K562 (cell line): ENCODE data around the gene ARHGEF40. TPM values are rescaled to one million over a fixed set of nuclear protein-coding genes. Genes with fewer than 3 reads are reported as not detected.

Experiments
- ZNF324 ChIP-seq: fragments of 250-450 bp; sonication (Bioruptor Pico); IDR thresholded peaks from 2 replicates; pipeline ENCODE4 v1.4.0; 2020; ENCODE audit warnings: mild to moderate bottlenecking
- polyA plus RNA-seq, 8 experiments: library from polyadenylated mRNA; depleted of rRNA in 4 of 8; stranded (reverse) in 5 of 8; unstranded in 3 of 8; fragments of >200 nt; fragmentation: Nextera tagmentation in 2 of 8; fragmentation: Illumina TruSeq in 1 of 8; extraction: Ambion mirVana in 2 of 8; extraction: Trizol in 1 of 8; gene quantifications; 2 replicates each; pipeline versions ENCODE4 v1.2.1 to v1.2.3, GENCODE V29; 2011 to 2014; ENCODE audit warnings: inconsistent platforms in 1 of 8, missing spikeins in 1 of 8
- total RNA-seq, 7 experiments: library from RNA; depleted of rRNA in 6 of 7; stranded (reverse); fragments of >200 nt in 6 of 7; fragmentation: Illumina TruSeq in 2 of 7; extraction: Trizol in 2 of 7; gene quantifications; 2 replicates each; pipeline versions ENCODE4 v1.2.1 to v1.2.3, GENCODE V29; 2011 to 2021; ENCODE audit warnings: low replicate concordance in 1 of 7
- TF ChIP-seq, protein P1 (sequence below), 2 experiments: fragments of 450-650 bp; formaldehyde crosslinking in 1 of 2; IDR thresholded peaks; 2 replicates each; pipeline versions ENCODE4 v1.4.0 to v1.6.1; 2014 to 2020; ENCODE audit warnings: mild to moderate bottlenecking in 2 of 2, borderline replicate concordance in 1 of 2, low read depth in 1 of 2

ARHGEF40 gene
- total and polyA plus RNA-seq, 9 of the 15 experiments (the other 6 are each of a cell fraction or from before 2014, with no cell fraction given): 0.42 to 6.3 (median 3.8) TPM

GRCh38 chr14:21106498-21107282 is 36.6 kb downstream of the ARHGEF40 start (continued):
- TF ChIP-seq, protein P1, sequence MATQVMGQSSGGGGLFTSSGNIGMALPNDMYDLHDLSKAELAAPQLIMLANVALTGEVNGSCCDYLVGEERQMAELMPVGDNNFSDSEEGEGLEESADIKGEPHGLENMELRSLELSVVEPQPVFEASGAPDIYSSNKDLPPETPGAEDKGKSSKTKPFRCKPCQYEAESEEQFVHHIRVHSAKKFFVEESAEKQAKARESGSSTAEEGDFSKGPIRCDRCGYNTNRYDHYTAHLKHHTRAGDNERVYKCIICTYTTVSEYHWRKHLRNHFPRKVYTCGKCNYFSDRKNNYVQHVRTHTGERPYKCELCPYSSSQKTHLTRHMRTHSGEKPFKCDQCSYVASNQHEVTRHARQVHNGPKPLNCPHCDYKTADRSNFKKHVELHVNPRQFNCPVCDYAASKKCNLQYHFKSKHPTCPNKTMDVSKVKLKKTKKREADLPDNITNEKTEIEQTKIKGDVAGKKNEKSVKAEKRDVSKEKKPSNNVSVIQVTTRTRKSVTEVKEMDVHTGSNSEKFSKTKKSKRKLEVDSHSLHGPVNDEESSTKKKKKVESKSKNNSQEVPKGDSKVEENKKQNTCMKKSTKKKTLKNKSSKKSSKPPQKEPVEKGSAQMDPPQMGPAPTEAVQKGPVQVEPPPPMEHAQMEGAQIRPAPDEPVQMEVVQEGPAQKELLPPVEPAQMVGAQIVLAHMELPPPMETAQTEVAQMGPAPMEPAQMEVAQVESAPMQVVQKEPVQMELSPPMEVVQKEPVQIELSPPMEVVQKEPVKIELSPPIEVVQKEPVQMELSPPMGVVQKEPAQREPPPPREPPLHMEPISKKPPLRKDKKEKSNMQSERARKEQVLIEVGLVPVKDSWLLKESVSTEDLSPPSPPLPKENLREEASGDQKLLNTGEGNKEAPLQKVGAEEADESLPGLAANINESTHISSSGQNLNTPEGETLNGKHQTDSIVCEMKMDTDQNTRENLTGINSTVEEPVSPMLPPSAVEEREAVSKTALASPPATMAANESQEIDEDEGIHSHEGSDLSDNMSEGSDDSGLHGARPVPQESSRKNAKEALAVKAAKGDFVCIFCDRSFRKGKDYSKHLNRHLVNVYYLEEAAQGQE (IDR thresholded peaks at IDR 0.05; ENCODE audit: borderline replicate concordance): peak; percentile 59; the same call in 1 of the 2 replicates
- TF ChIP-seq, protein P1 (CRISPR knock-in tag; IDR thresholded peaks at IDR 0.05; ENCODE audit: low read depth): no peak
- TF ChIP-seq ZNF324 (CRISPR knock-in tag): no peak
